ENCODE results near the gene CD33.

GRCh38 chr19:51282335-51282734 lies 57.5 kb downstream of the CD33 start:
- TF ChIP-seq CTCF (conservative IDR thresholded peaks at IDR 0.05; ENCODE audit: low read length) (no peak), EZH2phosphoT487 (IDR thresholded peaks at IDR 0.05; ENCODE audit: borderline replicate concordance, low read depth, low read length) (no peak)

Measured in OCI-LY7 (cell line).